Bronchial epithelial cell (primary cell): ENCODE data around the gene IPO5. TPM values are rescaled to one million over a fixed set of nuclear protein-coding genes. Genes with fewer than 3 reads are reported as not detected.
"Not testable (repeated sequence)": the region's sequence is repeated elsewhere in the genome, so short reads cannot be mapped to it uniquely, and the experiment has no call there.

Source experiments
- DNase-seq: peaks from one replicate; pipeline ENCODE4 v3.0.0-alpha.2; 2010; ENCODE audit warnings: low read depth
- FAIRE-seq: peaks from 2 replicates; lab custom pipeline; 2011; peaks lifted over from hg19 to GRCh38; lab: Jason Lieb, UNC
- H3K27me3 ChIP-seq: 2 replicates; pipeline ENCODE4 v1.5.1; 2011; ENCODE audit warnings: low read length; ENCODE audit not compliant: control insufficient read depth, insufficient read depth
- H3K36me3 ChIP-seq: 2 replicates; pipeline ENCODE4 v1.5.1; 2011; ENCODE audit warnings: low read length; ENCODE audit not compliant: control insufficient read depth, insufficient read depth
- H3K4me3 ChIP-seq: 2 replicates; pipeline ENCODE4 v1.5.1; 2011; ENCODE audit warnings: mild to moderate bottlenecking, low read depth, low read length, control low read depth
- total RNA-seq: library from RNA; depleted of rRNA; stranded (reverse); fragments of >200 nt; gene quantifications from 2 replicates; pipeline ENCODE4 v1.2.1, GENCODE V29; 2014
- TF ChIP-seq, protein P1 (sequence below): IDR thresholded peaks from 2 replicates; pipeline ENCODE4 v1.5.1; 2011; ENCODE audit warnings: mild to moderate bottlenecking, moderate library complexity, low read length, control low read depth, inconsistent platforms; ENCODE audit not compliant: insufficient read depth, severe bottlenecking

Gene IPO5
- total RNA-seq, 1 donor from 2014 or later: 112 TPM

DNA sequence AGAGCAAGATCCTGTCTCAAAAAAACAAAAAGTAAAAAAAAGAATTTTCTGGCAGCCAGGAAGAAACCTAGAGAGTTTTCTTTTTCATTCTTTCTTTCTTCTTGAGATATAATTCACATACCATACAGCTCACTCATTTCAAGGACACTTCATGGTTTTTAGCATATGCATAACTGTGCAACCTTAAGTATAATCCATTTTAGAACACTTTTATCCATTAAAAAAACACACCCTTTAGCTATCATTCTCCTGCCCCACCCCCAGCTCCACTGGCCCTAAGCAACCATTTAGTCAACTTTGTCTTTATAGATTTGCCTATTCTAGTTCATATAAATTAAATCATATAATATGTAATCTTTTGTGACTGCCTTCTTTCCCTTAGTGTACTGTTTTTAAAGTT is 8.1 kb upstream of the IPO5 start:
- Histone ChIP-seq H3K4me3 (no peak overlapping the region), H3K27me3 (no peaks in the 10 kb centered on the region), H3K36me3 (no peaks in the 10 kb centered on the region)
- FAIRE-seq (no peak), DNase-seq (no peak)
- TF ChIP-seq, protein P1, sequence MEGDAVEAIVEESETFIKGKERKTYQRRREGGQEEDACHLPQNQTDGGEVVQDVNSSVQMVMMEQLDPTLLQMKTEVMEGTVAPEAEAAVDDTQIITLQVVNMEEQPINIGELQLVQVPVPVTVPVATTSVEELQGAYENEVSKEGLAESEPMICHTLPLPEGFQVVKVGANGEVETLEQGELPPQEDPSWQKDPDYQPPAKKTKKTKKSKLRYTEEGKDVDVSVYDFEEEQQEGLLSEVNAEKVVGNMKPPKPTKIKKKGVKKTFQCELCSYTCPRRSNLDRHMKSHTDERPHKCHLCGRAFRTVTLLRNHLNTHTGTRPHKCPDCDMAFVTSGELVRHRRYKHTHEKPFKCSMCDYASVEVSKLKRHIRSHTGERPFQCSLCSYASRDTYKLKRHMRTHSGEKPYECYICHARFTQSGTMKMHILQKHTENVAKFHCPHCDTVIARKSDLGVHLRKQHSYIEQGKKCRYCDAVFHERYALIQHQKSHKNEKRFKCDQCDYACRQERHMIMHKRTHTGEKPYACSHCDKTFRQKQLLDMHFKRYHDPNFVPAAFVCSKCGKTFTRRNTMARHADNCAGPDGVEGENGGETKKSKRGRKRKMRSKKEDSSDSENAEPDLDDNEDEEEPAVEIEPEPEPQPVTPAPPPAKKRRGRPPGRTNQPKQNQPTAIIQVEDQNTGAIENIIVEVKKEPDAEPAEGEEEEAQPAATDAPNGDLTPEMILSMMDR: no peak

DNA sequence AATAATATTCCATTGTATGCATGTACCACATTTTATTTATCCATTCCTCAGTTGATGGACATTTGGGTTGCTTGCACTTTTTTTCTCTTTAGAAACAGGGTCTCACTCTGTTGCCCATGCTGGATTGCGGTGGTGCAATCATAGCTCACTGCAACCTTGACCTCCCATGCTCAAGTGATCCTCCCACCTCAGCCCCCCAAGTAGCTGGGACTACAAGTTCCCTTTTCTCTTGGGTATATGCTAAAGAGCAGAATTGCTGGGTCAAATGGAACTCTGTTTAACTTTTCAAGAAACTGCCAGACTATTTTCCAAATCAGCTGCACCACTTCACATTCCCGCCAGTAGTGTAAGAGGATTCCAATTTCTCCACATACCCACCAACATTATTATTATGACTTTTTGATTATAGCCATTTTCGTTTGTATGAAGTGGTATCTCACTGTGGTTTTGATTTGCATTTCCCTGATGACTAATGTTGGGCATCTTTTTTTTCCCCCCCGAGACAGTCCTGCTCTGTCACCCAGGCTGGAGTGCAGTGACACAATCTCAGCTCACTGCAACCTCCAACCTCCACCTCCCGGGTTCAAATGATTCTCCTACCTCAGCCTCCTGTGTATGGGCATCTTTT is 7.6 kb upstream of the IPO5 start:
- Histone ChIP-seq H3K27me3 (no peaks in the 10 kb centered on the region), H3K4me3 (no peak overlapping the region), H3K36me3 (no peaks in the 10 kb centered on the region)
- TF ChIP-seq, protein P1: no peak
- peak; percentile 40 for DNase-seq
- FAIRE-seq: no peak

DNA sequence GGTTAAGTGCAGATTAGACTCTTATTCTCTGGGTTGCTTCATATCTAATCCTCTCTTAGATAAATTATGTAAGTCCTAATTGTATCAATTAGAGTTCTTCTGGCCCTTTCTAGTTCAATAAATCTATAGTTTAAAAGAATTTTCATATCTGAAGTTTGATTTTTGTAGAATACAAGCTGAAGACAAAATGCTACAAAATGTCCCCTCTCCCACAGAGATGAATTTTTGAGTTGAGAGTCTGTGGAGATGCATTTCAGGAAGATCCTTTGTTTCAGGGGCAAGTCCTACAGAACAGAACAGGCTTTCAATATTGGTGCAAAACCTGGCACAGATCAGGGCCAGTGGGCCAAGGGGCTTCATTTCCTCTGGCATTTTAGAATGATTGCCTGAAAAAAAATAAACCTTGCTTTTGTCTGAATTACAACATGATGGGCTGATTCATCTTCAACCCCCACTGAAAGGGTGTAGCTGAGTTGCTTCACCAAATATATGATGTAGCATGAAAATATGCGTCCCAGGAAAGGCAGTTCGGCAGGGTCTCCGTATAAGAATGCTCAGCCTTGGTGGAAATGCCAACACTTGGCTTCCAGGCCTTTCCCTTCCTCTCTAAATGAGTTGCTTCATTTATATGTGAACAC is 6.4 kb upstream of the IPO5 start:
- no peak overlapping the region for H3K4me3 ChIP-seq
- TF ChIP-seq, protein P1: no peak
- no peaks in the 10 kb centered on the region for H3K36me3 ChIP-seq
- DNase-seq: peak; percentile 92
- H3K27me3 ChIP-seq: no peaks in the 10 kb centered on the region
- no peak for FAIRE-seq

DNA sequence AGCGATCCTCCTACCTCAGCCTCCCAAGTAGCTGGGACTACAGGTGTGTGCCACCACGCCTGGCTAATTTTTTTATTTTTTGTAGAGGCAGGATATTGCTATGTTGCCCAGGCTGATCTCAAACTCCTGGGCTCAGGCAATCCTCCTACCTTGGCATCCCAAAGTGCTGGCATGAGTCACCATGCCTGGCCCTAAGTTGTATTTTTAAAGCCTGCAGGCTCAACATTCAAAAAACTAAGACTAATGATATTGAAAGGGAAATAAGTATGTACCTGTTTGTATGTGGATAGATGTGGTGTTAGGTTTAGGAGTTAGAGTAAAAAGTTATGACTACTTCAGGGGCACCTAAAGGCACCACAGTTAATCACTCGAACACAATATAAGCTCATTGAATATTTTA is 5.4 kb upstream of the IPO5 start:
- Histone ChIP-seq H3K36me3 (no peaks in the 10 kb centered on the region), H3K27me3 (no peaks in the 10 kb centered on the region), H3K4me3 (no peak overlapping the region)
- DNase-seq: peak; percentile 67
- TF ChIP-seq, protein P1: no peak
- FAIRE-seq: no peak

DNA sequence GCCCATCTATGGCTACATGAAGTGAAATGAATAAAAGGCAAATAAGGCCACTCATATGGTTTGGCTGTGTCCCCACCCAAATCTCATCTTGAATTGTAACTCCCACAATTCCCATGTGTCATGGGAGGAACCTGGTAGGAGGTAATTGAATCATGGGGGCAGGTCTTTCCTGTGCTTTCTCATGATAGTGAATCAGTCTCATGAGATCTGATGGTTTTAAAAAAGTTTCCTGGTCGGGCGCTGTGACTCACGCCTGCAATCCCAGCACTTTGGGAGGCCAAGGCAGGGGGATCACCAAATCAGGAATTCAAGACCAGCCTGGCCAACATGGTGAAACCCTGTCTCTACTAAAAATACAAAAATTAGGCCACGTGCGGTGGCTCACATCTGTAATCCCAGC is 4.2 kb upstream of the IPO5 start:
- not testable (repeated sequence) for H3K36me3 ChIP-seq, H3K4me3 ChIP-seq, FAIRE-seq, H3K27me3 ChIP-seq
- DNase-seq: peak; percentile 26

DNA sequence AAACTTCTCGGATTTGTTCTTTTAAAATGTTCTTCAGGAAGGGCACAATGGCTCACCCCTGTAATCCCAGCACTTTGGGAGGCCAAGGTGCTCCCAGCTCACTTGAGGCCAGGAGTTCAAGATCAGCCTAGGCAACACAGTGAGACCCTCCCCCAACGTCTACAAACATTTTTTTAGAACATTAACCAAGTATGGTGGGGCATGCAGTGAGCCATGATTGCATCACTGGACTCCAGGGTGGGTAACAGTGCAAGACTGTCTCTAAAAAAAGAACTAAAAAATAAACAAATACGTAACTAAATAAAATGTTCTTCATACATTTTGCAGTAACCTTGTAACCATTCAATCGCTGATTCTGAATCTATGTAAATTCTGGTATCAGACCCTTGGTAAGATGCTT is 2.1 kb upstream of the IPO5 start:
- no peak for DNase-seq
- H3K4me3 ChIP-seq: no peak overlapping the region
- TF ChIP-seq, protein P1: no peak
- H3K27me3 ChIP-seq: no peaks in the 10 kb centered on the region
- no peaks in the 10 kb centered on the region for H3K36me3 ChIP-seq
- FAIRE-seq: no peak

DNA sequence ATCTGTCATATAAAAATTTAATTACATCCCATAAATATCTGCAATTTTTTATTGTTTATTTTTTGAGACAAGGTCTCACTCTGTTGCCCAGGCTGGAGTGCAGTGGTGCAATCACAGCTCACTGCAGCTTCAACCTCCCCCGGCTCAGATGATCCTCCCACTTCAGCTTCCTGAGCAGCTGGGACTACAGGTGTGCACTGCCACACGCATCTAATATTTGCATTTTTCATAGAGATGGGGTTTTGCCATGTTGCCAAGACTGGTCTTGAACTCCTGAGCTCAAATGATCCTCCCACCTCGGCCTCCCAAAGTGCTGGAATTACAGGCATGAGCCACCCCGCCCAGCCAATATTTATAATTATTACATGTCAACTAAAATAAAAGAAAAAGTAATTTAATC is 644 bp upstream of the IPO5 start:
- H3K4me3 ChIP-seq, H3K36me3 ChIP-seq, FAIRE-seq, H3K27me3 ChIP-seq, DNase-seq: not testable (repeated sequence)
